Esophagus squamous epithelium (tissue), 5 donors: ENCODE data around the gene BRPF1. TPM values are rescaled to one million over a fixed set of nuclear protein-coding genes. Genes with fewer than 3 reads are reported as not detected.
A peak's percentile ranks its signal among the peaks of the same experiment; 100 is the strongest.

Experiments used
- DNase-seq: peaks from one replicate; lab custom pipeline; 2025; lab: John Stamatoyannopoulos, UW
- H3K27ac ChIP-seq, 4 donors: fragments of 200-600 bp; sonication (generic); one replicate each; pipeline ENCODE4 v1.5.1; 2016 to 2019; ENCODE audit warnings: mild to moderate bottlenecking in 1 of 4
- H3K27me3 ChIP-seq, 4 donors: fragments of 200-600 bp; sonication (generic); 1 replicate in 3 of 4; 2 replicates in 1 of 4; pipeline versions ENCODE4 v1.5.1 to v1.6.0; 2017 to 2021; ENCODE audit warnings: antibody characterized with exemption in 1 of 4
- H3K36me3 ChIP-seq, 3 donors: fragments of 200-600 bp; sonication (generic); one replicate each; pipeline ENCODE4 v1.5.1; 2016 to 2019
- H3K4me1 ChIP-seq, 3 donors: fragments of 200-600 bp; sonication (generic); one replicate each; pipeline ENCODE4 v1.5.1; 2017 to 2019
- H3K4me3 ChIP-seq, 4 donors: fragments of 200-600 bp; sonication (generic); 1 replicate in 3 of 4; 2 replicates in 1 of 4; pipeline ENCODE4 v1.5.1; 2016 to 2019; ENCODE audit warnings: mild to moderate bottlenecking in 2 of 4, moderate library complexity in 1 of 4
- H3K9me3 ChIP-seq, 3 donors: fragments of 200-600 bp; sonication (generic); one replicate each; pipeline ENCODE4 v1.5.1; 2016 to 2019
- CTCF ChIP-seq, 6 experiments: fragments of 450-650 bp in 4 of 6; fragments of 200-600 bp in 2 of 6; sonication (generic) in 2 of 6; IDR thresholded peaks; one replicate each; pipeline ENCODE4 v1.5.1; 2016 to 2019; ENCODE audit warnings: antibody characterized with exemption in 6 of 6, mild to moderate bottlenecking in 4 of 6, moderate library complexity in 4 of 6
- POLR2A ChIP-seq, 4 donors: fragments of 450-650 bp; IDR thresholded peaks; one replicate each; pipeline ENCODE4 v1.6.1; 2017; ENCODE audit warnings: antibody characterized with exemption in 4 of 4, mild to moderate bottlenecking in 4 of 4, moderate library complexity in 3 of 4
- WGBS, 2 donors: methylation state at CpG; one replicate each; pipeline ENCODE4 v1.1.5; 2018; 5-methylcytosine and 5-hydroxymethylcytosine counted together
- intact Hi-C: fragments of 100-400 bp; cut with DNase I; formaldehyde crosslinking; loops from one replicate; pipeline ENCODE4 v1.15.0; 2022
- total RNA-seq, 4 donors: library from RNA; depleted of rRNA; stranded (reverse); fragments of >200 nt; gene quantifications; one replicate each; pipeline ENCODE4 v1.1.0, GENCODE V29; 2016
- donor health status: DM: yes; HTN: yes; CAD: no.

The BRPF1 gene
- total RNA-seq = 10 to 100 TPM in 3 of 4 donors, 1 to 10 TPM in 1; 9.8 to 18.3 (median 15.4) TPM

- Histone ChIP-seq H3K36me3 (peaks cover 0 to 27% (median 12%) of the 10 kb centered on the region in 3 donors), H3K27me3 (no peaks in the 10 kb centered on the region), H3K9me3 (no peaks in the 10 kb centered on the region), H3K4me3 (peak within 1 kb of the TSS; percentile 69 to 100 (median 75)), H3K4me1 (peaks cover 14 to 42% (median 20%) of the 10 kb centered on the region in 3 donors), H3K27ac (peak within 1 kb of the TSS; percentile 91 to 98 (median 94))
- TF ChIP-seq POLR2A (IDR thresholded peaks at IDR 0.05) (peak in 2 of 4 donors; percentile 42 to 57), CTCF (IDR thresholded peaks at IDR 0.05) (peak in 2 of 6 experiments; percentile 6 to 21)
- DNase-seq = peak; percentile 96
- 0 to 4% methylated on average over 4 to 12 of the region's 88 CpGs for WGBS, 2 donors
- intact Hi-C loops = no loop called here
Observed at GRCh38 chr3:9731206-9732079, at the start of gene BRPF1. Gene BRPF1, plus strand, starts transcription at chr3:9731735. Its CDS starts 2,406 bp downstream, at chr3:9734141.

- DNase-seq = no peak
- 78 to 93% methylated on average over 5 to 6 of the region's 6 CpGs for WGBS, 2 donors
- H3K9me3 ChIP-seq = no peaks in the 10 kb centered on the region
- H3K4me1 ChIP-seq = no peaks in the 10 kb centered on the region
- intact Hi-C loops = no loop called here
- no peak overlapping the region for H3K4me3 ChIP-seq
- no peak for TF ChIP-seq CTCF (IDR thresholded peaks at IDR 0.05)
- no peak for TF ChIP-seq POLR2A (IDR thresholded peaks at IDR 0.05)
- H3K27ac ChIP-seq = no peak overlapping the region
- H3K36me3 ChIP-seq = peaks cover 52 to 100% (median 84%) of the 10 kb centered on the region in 3 donors
- no peaks in the 10 kb centered on the region for H3K27me3 ChIP-seq
Observed at GRCh38 chr3:9682096-9682495, 49.4 kb upstream of the BRPF1 start.

- Histone ChIP-seq H3K27me3 (no peaks in the 10 kb centered on the region), H3K4me3 (no peak overlapping the region), H3K36me3 (peaks cover 52 to 100% (median 85%) of the 10 kb centered on the region in 3 donors), H3K4me1 (no peaks in the 10 kb centered on the region), H3K27ac (no peak overlapping the region), H3K9me3 (no peaks in the 10 kb centered on the region)
- intact Hi-C loops = no loop called here
- 95 to 100% methylated on average over 2 of the region's 3 CpGs for WGBS, 2 donors
- TF ChIP-seq CTCF (IDR thresholded peaks at IDR 0.05) = no peak
- TF ChIP-seq POLR2A (IDR thresholded peaks at IDR 0.05) = no peak
- no peak for DNase-seq
Observed at GRCh38 chr3:9683426-9683825, 48.1 kb upstream of the BRPF1 start.

- DNase-seq = no peak
- WGBS, 2 donors = 95 to 96% methylated on average over 12 to 18 of the region's 18 CpGs
- H3K4me3 ChIP-seq = no peak overlapping the region
- H3K27me3 ChIP-seq = no peaks in the 10 kb centered on the region
- H3K4me1 ChIP-seq = no peaks in the 10 kb centered on the region
- H3K36me3 ChIP-seq = peaks cover 51 to 100% (median 87%) of the 10 kb centered on the region in 3 donors
- H3K27ac ChIP-seq = no peak overlapping the region
- TF ChIP-seq POLR2A (IDR thresholded peaks at IDR 0.05) (no peak), CTCF (IDR thresholded peaks at IDR 0.05) (no peak)
- intact Hi-C loops = no loop called here
- no peaks in the 10 kb centered on the region for H3K9me3 ChIP-seq
Observed at GRCh38 chr3:9685216-9686049, 46.1 kb upstream of the BRPF1 start.
